Measurements from ENCODE around the gene CSE1L.

The CSE1L gene

DNA sequence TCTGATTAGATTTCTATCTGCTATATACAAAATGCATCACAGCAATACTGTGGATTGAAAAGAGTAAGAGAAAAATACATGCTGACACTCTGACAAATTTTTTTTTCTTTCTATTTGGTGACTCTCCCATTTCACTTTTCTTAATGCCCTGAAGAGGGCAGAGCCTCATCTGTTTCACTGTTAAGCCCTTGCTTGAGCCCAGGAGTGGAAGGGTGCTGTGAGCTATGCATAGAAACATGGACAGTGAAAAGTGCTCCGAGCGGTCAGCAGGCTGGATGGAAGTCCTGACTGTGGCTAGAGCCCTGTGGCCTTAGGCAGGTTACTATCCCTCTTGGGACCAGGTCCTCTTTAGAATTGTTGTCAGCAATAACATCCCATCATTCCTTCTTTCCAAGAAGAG, 17.4 kb upstream of the CSE1L start:
- Histone ChIP-seq H2BK120ac (ENCODE audit: low read depth, low read length) (no peak overlapping the region), H3K14ac (ENCODE audit: low read length) (no peak overlapping the region), H3K23ac (ENCODE audit: low read depth, low read length, poor library complexity) (no peak overlapping the region), H3K4me1 (ENCODE audit: control insufficient read depth in 2 of 2, insufficient read depth in 1 of 2, low read depth in 1 of 2, low read length in 2 of 2) (no peaks in the 10 kb centered on the region), H2BK5ac (ENCODE audit: low read length) (no peak overlapping the region), H3K18ac (ENCODE audit: low read length) (no peak overlapping the region), H2AK5ac (ENCODE audit: low read depth, low read length) (no peak overlapping the region), H3K4ac (ENCODE audit: low read length) (no peak overlapping the region), H2BK12ac (ENCODE audit: low read length) (no peak overlapping the region), H3K9ac (ENCODE audit: low read depth, low read length, poor library complexity) (no peak overlapping the region), H3K36me3 (replicated peaks in 1 of 2; ENCODE audit: control insufficient read depth in 2 of 2, insufficient read depth in 2 of 2, low read length in 2 of 2) (peaks cover 19 to 78% of the 10 kb centered on the region in 2 donors), H3K4me2 (ENCODE audit: insufficient read depth, low read length, poor library complexity, severe bottlenecking) (no peak overlapping the region), H2BK15ac (ENCODE audit: low read length) (no peak overlapping the region), H3K79me1 (ENCODE audit: low read depth, low read length) (no peaks in the 10 kb centered on the region), H4K8ac (ENCODE audit: low read depth, low read length) (no peak overlapping the region), H3K4me3 (ENCODE audit: low read length in 2 of 2) (no peak overlapping the region), H3K27me3 (ENCODE audit: control insufficient read depth in 3 of 3, insufficient read depth in 3 of 3, low read depth in 1 of 3, low read length in 3 of 3) (no peaks in the 10 kb centered on the region), H4K91ac (ENCODE audit: low read depth, low read length, poor library complexity) (no peak overlapping the region), H3K27ac (replicated peaks; ENCODE audit: low read length) (no peak overlapping the region), H3K9me3 (replicated peaks in 1 of 2; ENCODE audit: control insufficient read depth in 2 of 2, insufficient read depth in 1 of 2, low read depth in 1 of 2, low read length in 2 of 2) (no peaks in the 10 kb centered on the region), H2AFZ (ENCODE audit: low read length) (no peak overlapping the region)
- no peak for DNase-seq (ENCODE audit: low spot score)
- no CpG with 5 or more reads among the region's 2 CpGs for WGBS, 2 donors (ENCODE audit: extremely low coverage in 2 of 2, insufficient read length in 2 of 2, insufficient replicate concordance in 1 of 2)

DNA sequence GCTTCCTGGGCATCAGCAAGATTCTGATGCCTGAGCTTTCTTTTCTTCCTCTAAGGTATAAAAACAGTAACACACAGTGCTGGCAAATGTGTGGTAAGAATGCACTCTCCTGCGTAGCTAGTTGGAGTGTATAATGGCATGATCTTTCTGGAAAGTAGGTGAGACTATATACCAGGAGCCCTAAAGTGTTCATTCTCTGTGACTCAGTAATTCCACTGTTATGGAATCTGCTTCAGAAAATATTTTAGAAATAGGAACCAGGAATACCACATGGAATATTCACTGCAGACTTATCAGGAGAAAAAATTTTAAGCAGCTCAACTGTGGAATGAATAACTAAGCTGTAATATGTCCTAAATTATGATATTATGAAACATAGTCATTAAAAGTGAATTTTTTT, 16.9 kb upstream of the CSE1L start:
- H3K9ac ChIP-seq (ENCODE audit: low read depth, low read length, poor library complexity): no peak overlapping the region
- H3K27me3 ChIP-seq (ENCODE audit: control insufficient read depth in 3 of 3, insufficient read depth in 3 of 3, low read depth in 1 of 3, low read length in 3 of 3): no peaks in the 10 kb centered on the region
- WGBS, 2 donors (ENCODE audit: extremely low coverage in 2 of 2, insufficient read length in 2 of 2, insufficient replicate concordance in 1 of 2): no CpG with 5 or more reads among the region's 1 CpG
- no peaks in the 10 kb centered on the region for H3K4me1 ChIP-seq (ENCODE audit: control insufficient read depth in 2 of 2, insufficient read depth in 1 of 2, low read depth in 1 of 2, low read length in 2 of 2)
- no peak overlapping the region for H3K14ac ChIP-seq (ENCODE audit: low read length)
- H2AK5ac ChIP-seq (ENCODE audit: low read depth, low read length): no peak overlapping the region
- H3K4me3 ChIP-seq (ENCODE audit: low read length in 2 of 2): no peak overlapping the region
- H2BK15ac ChIP-seq (ENCODE audit: low read length): no peak overlapping the region
- H3K18ac ChIP-seq (ENCODE audit: low read length): no peak overlapping the region
- no peak overlapping the region for H3K4ac ChIP-seq (ENCODE audit: low read length)
- no peak overlapping the region for H4K8ac ChIP-seq (ENCODE audit: low read depth, low read length)
- DNase-seq (ENCODE audit: low spot score): no peak
- no peak overlapping the region for H4K91ac ChIP-seq (ENCODE audit: low read depth, low read length, poor library complexity)
- no peak overlapping the region for H3K23ac ChIP-seq (ENCODE audit: low read depth, low read length, poor library complexity)
- H3K9me3 ChIP-seq (replicated peaks in 1 of 2; ENCODE audit: control insufficient read depth in 2 of 2, insufficient read depth in 1 of 2, low read depth in 1 of 2, low read length in 2 of 2): no peaks in the 10 kb centered on the region
- H3K36me3 ChIP-seq (replicated peaks in 1 of 2; ENCODE audit: control insufficient read depth in 2 of 2, insufficient read depth in 2 of 2, low read length in 2 of 2): peaks cover 17 to 81% of the 10 kb centered on the region in 2 donors
- H2BK120ac ChIP-seq (ENCODE audit: low read depth, low read length): no peak overlapping the region
- H3K79me1 ChIP-seq (ENCODE audit: low read depth, low read length): no peaks in the 10 kb centered on the region
- H2AFZ ChIP-seq (ENCODE audit: low read length): no peak overlapping the region
- H2BK12ac ChIP-seq (ENCODE audit: low read length): no peak overlapping the region
- no peak overlapping the region for H3K4me2 ChIP-seq (ENCODE audit: insufficient read depth, low read length, poor library complexity, severe bottlenecking)
- no peak overlapping the region for H2BK5ac ChIP-seq (ENCODE audit: low read length)
- no peak overlapping the region for H3K27ac ChIP-seq (replicated peaks; ENCODE audit: low read length)

DNA sequence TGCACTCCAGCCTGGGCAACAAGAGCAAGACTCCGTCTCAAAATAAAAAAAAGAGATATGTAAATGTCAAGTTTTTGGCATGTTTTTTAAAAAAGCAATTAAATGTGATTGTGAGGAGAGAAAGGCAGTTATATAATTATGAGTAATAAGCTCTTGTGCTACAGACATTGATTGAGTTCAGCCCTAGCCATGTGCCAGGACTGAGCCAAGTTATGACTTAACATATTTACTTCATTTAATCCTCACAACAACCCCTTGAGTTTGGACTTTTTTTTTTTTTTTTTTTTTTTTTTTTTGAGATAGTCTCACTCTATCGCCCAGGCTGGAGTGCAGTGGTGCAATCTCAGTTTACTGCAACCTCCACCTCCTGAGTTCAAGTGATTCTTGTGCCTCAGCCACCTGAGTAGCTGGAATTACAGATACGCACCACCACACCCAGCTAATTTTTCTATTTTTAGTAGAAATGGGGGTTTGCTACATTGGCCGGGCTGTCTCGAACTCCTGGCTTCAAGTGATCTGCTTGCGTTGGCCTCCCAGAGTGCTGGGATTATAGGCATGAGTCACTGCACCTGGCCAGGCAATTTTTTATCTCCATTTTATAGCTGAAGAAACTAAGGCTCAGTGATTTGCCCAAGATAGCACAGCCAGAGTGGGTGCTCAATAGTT, 15.0 kb upstream of the CSE1L start:
- no peak overlapping the region for H2AK5ac ChIP-seq (ENCODE audit: low read depth, low read length)
- no peaks in the 10 kb centered on the region for H3K79me1 ChIP-seq (ENCODE audit: low read depth, low read length)
- H3K9ac ChIP-seq (ENCODE audit: low read depth, low read length, poor library complexity): no peak overlapping the region
- no peak overlapping the region for H2BK15ac ChIP-seq (ENCODE audit: low read length)
- no peak overlapping the region for H2BK120ac ChIP-seq (ENCODE audit: low read depth, low read length)
- H3K27me3 ChIP-seq (ENCODE audit: control insufficient read depth in 3 of 3, insufficient read depth in 3 of 3, low read depth in 1 of 3, low read length in 3 of 3): no peaks in the 10 kb centered on the region
- H3K36me3 ChIP-seq (replicated peaks in 1 of 2; ENCODE audit: control insufficient read depth in 2 of 2, insufficient read depth in 2 of 2, low read length in 2 of 2): peaks cover 13 to 77% of the 10 kb centered on the region in 2 donors
- no peak overlapping the region for H3K18ac ChIP-seq (ENCODE audit: low read length)
- H2BK12ac ChIP-seq (ENCODE audit: low read length): no peak overlapping the region
- DNase-seq (ENCODE audit: low spot score): no peak
- no peaks in the 10 kb centered on the region for H3K9me3 ChIP-seq (replicated peaks in 1 of 2; ENCODE audit: control insufficient read depth in 2 of 2, insufficient read depth in 1 of 2, low read depth in 1 of 2, low read length in 2 of 2)
- H3K23ac ChIP-seq (ENCODE audit: low read depth, low read length, poor library complexity): no peak overlapping the region
- no CpG with 5 or more reads among the region's 6 CpGs for WGBS, 2 donors (ENCODE audit: extremely low coverage in 2 of 2, insufficient read length in 2 of 2, insufficient replicate concordance in 1 of 2)
- H3K4me1 ChIP-seq (ENCODE audit: control insufficient read depth in 2 of 2, insufficient read depth in 1 of 2, low read depth in 1 of 2, low read length in 2 of 2): no peaks in the 10 kb centered on the region
- H3K4me2 ChIP-seq (ENCODE audit: insufficient read depth, low read length, poor library complexity, severe bottlenecking): no peak overlapping the region
- no peak overlapping the region for H2BK5ac ChIP-seq (ENCODE audit: low read length)
- no peak overlapping the region for H4K91ac ChIP-seq (ENCODE audit: low read depth, low read length, poor library complexity)
- no peak overlapping the region for H3K14ac ChIP-seq (ENCODE audit: low read length)
- H3K27ac ChIP-seq (replicated peaks; ENCODE audit: low read length): no peak overlapping the region
- H4K8ac ChIP-seq (ENCODE audit: low read depth, low read length): no peak overlapping the region
- no peak overlapping the region for H2AFZ ChIP-seq (ENCODE audit: low read length)
- no peak overlapping the region for H3K4ac ChIP-seq (ENCODE audit: low read length)
- H3K4me3 ChIP-seq (ENCODE audit: low read length in 2 of 2): no peak overlapping the region

DNA sequence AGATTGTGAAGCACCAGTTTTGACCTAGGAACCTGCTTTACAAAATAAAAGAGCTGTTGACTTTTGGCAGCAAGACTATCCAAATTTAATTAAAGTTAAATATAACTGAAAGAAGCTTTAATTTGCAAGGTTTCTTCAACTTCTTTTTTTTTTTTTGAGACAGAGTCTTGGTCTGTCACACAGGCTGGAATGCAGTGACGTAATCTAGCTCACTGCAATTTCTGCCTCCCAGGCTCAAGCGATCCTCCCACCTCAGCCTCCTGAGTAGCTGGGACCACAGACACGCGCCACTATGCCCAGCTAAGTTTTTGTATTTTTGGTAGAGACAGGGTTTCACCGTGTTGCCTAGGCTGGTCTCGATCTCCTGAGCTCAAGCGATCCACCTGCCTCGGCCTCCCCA, 13.7 kb upstream of the CSE1L start:
- Histone ChIP-seq H3K4ac (ENCODE audit: low read length) (no peak overlapping the region), H2BK5ac (ENCODE audit: low read length) (no peak overlapping the region), H4K91ac (ENCODE audit: low read depth, low read length, poor library complexity) (no peak overlapping the region), H3K9ac (ENCODE audit: low read depth, low read length, poor library complexity) (no peak overlapping the region), H3K4me3 (ENCODE audit: low read length in 2 of 2) (no peak overlapping the region), H3K18ac (ENCODE audit: low read length) (no peak overlapping the region), H3K4me2 (ENCODE audit: insufficient read depth, low read length, poor library complexity, severe bottlenecking) (no peak overlapping the region), H3K79me1 (ENCODE audit: low read depth, low read length) (no peaks in the 10 kb centered on the region), H3K27ac (replicated peaks; ENCODE audit: low read length) (no peak overlapping the region), H2BK12ac (ENCODE audit: low read length) (no peak overlapping the region), H3K23ac (ENCODE audit: low read depth, low read length, poor library complexity) (no peak overlapping the region), H2AFZ (ENCODE audit: low read length) (no peak overlapping the region), H2BK15ac (ENCODE audit: low read length) (no peak overlapping the region), H3K4me1 (ENCODE audit: control insufficient read depth in 2 of 2, insufficient read depth in 1 of 2, low read depth in 1 of 2, low read length in 2 of 2) (no peaks in the 10 kb centered on the region), H3K36me3 (replicated peaks in 1 of 2; ENCODE audit: control insufficient read depth in 2 of 2, insufficient read depth in 2 of 2, low read length in 2 of 2) (peaks cover 12 to 67% of the 10 kb centered on the region in 2 donors), H3K27me3 (ENCODE audit: control insufficient read depth in 3 of 3, insufficient read depth in 3 of 3, low read depth in 1 of 3, low read length in 3 of 3) (no peaks in the 10 kb centered on the region), H4K8ac (ENCODE audit: low read depth, low read length) (no peak overlapping the region), H2BK120ac (ENCODE audit: low read depth, low read length) (no peak overlapping the region), H3K14ac (ENCODE audit: low read length) (no peak overlapping the region), H3K9me3 (replicated peaks in 1 of 2; ENCODE audit: control insufficient read depth in 2 of 2, insufficient read depth in 1 of 2, low read depth in 1 of 2, low read length in 2 of 2) (no peaks in the 10 kb centered on the region), H2AK5ac (ENCODE audit: low read depth, low read length) (no peak overlapping the region)
- no CpG with 5 or more reads among the region's 8 CpGs for WGBS, 2 donors (ENCODE audit: extremely low coverage in 2 of 2, insufficient read length in 2 of 2, insufficient replicate concordance in 1 of 2)
- DNase-seq (ENCODE audit: low spot score): no peak
